Measurements from ENCODE around the gene CENPT.
"Not testable (repeated sequence)": the region's sequence is repeated elsewhere in the genome, so short reads cannot be mapped to it uniquely, and the experiment has no call there.

CENPT gene

DNA sequence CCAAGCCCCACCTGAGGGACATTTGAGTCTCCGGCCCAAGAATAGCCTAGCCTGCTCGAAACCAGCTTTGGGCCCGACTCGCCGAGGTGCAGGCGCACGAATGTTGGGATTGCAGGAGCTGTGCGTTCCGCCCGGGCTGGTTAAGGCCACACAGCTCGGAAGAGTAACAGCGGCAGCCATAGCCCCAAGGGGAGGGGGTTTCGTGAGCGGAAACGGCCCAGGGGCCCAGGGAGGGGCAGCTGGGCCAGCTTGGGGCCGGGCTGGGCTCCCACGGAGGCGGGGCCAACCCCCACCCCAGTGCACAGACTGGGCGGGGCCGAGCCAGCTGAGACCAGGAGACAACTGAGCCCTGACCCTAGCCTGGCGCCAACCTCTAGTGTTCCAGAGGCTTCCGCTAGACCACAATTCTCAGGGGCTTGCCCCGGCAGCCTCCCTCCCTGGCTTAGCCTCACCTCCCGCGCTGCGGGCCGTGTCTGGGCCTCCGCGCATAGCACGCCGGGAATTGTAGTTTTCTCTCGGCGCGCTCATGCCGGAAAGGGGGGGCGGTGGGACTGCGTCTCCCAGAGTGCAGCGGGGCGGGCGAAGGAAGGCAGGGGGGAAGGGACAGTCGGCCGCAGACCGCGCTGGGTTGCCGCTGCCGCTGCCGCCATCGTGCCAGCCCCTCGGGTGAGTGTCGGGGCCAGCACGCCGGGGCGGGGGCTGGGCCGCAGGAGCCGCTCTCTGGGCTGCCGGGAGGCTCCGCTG, 1.0 kb downstream of the CENPT start, which contains the start of gene NUTF2:
NUTF2 (plus strand) TSS at position 614 of the 744 bp plus-strand sequence. CDS start 18,198 bp downstream, outside the sequence.
- DNase-seq (ENCODE audit: low read depth in 2 of 3, low spot score in 2 of 3), result peak; percentile 88 to 92 (median 90)

- no peak for DNase-seq (ENCODE audit: low read depth in 2 of 3, low spot score in 2 of 3)
Observed at GRCh38 chr16:67846063-67846319, 1.5 kb downstream of the CENPT start.

- no peak for DNase-seq (ENCODE audit: low read depth in 2 of 3, low spot score in 2 of 3)
Observed at GRCh38 chr16:67845291-67846062, 2.0 kb downstream of the CENPT start.

GRCh38 chr16:67844497-67844896, 3.0 kb downstream of the CENPT start:
- DNase-seq (ENCODE audit: low read depth in 2 of 3, low spot score in 2 of 3), result no peak

DNA sequence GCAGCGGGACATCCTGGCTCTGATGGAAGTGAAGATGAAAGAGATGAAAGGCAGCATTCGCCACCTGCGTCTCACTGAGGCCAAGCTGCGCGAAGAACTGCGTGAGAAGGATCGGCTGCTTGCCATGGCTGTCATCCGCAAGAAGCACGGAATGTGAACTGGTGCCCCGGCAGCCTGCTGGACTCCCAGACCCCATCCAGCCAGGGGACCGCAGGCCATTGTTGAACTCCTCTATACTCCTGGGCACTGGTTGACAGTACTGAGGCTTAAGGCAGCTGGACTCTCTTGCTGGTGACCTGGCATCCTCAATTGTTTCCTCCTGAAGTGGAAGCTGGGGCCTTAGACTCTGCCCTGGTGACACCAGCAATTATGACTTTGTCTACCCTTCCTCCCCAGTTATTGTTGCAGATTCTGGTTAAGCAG, 4.1 kb downstream of the CENPT start:
- peak in 1 of 3 experiments; percentile 7 for DNase-seq (ENCODE audit: low read depth in 2 of 3, low spot score in 2 of 3)

- DNase-seq (ENCODE audit: low read depth in 2 of 3, low spot score in 2 of 3), result peak; percentile 37 to 42 (median 41)
Observed at GRCh38 chr16:67842509-67843342, 4.8 kb downstream of the CENPT start.

GRCh38 chr16:67841816-67842508, 5.5 kb downstream of the CENPT start, which contains the start of gene THAP11:
Gene THAP11, plus strand, starts transcription at chr16:67842320. Its CDS starts 235 bp downstream, at chr16:67842555.
- peak; percentile 84 to 90 (median 87) for DNase-seq (ENCODE audit: low read depth in 2 of 3, low spot score in 2 of 3)

DNA sequence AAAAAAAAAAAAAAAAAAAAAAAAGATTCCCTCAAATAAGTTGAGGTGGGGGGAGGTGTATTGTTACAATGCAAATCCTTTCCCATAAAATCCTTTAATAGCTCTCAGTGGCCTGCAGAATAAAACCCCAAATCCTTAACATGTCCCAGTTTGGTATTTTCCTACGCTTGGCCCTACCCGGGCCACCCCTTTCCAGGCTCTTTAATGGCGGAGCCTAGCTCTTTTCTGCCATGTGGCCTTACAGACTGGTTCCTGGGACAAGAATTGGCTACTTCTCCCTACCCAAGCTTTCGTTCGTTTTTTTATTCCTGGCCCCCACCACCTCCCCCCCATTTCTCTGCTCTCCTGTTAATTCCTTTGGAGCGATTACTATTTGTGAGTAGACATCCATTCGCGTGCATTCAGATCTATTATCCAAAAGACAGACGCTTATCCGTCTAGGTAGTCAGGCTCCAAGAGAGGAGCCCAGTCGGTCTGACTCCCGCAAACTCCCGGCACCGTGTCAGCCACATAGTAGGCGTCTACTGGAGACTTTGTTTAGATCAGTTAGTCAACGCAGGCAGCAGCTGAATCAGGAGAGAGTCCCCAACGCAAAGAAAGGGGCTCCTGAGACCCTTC, 6.2 kb downstream of the CENPT start:
- DNase-seq (ENCODE audit: low read depth in 2 of 3, low spot score in 2 of 3), result no peak

DNA sequence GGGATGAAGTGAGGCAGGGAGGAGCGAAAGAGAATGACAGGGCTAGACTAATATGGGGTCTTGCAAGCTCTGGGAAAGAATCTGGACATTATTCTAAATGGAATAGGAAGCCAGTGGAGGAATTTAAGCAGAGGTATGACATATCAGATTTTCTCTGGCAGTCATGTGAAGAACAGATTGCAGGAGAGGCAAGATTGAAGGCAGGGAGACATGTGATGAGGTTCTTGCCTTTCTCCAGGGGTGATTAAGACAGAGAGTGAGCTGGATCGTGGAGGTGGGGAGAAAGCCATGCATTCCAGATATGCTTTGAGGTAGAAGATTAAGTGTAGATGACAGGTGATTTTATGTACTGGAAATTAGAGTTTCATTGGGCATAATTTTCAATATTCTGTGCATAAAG, 9.7 kb downstream of the CENPT start:
- no peak for DNase-seq (ENCODE audit: low read depth in 2 of 3, low spot score in 2 of 3)

DNA sequence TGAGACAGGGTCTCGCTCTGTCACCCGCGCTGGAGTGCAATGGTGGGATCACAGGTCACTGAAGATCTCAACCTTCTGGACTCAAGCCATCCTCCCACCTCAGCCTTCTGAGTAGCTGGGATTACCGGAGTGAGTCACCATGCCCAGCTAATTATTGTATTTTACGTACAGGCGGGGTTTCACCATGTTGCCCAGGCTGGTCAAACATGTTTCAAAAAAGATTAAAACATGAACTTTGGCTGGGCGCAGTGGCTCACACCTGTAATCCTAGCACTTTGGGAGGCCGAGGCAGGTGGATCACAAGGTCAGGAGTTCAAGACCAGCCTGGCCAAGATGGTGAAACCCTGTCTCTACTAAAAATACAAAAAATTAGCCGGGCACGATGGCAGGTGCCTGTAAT, 10.3 kb downstream of the CENPT start:
- not testable (repeated sequence) for DNase-seq (ENCODE audit: low read depth in 2 of 3, low spot score in 2 of 3)

GRCh38 chr16:67834242-67834614, 13.3 kb downstream of the CENPT start:
- DNase-seq (ENCODE audit: low read depth in 2 of 3, low spot score in 2 of 3), result no peak

DNA sequence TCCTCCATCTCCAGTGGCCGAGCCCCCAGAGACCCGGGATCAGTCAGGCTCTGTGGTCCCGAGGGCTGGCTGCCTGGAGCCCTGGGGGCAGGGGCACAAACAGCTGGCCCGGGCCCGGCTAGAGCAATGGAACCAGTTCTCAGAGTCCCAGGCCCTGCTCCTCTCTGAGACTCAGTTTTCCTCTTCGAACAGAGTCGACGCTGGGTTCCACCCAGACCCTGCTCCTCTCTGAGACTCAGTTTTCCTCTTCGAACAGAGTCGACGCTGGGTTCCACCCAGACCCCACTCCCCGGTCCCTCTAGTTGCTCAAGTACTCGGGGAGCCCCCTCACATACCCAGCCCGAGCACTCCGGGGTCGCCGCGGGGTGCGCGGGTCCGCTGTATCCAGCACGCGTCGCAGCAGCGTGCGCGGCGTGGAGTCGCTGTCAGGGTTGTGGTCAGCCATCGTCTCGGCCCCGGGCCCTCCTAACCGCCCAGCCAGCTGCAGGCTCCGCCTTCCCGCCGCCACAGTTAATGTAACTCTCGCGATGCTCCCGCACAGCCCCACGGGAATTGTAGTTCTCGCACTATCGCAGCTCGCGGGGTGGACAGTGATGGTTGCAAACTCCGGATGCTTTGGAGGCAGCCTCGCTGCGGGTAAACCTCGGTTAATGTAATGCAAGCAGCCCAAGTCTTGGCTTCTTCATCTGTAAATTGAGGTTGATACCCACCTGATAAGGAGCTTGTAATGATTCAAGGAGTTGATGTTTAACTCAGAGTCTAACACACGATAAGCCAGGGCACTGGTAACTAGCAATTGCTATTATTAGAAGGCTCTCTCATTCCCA, 13.9 kb downstream of the CENPT start:
- peak; percentile 83 to 91 (median 86) for DNase-seq (ENCODE audit: low read depth in 2 of 3, low spot score in 2 of 3)

- DNase-seq (ENCODE audit: low read depth in 2 of 3, low spot score in 2 of 3), result no peak
Observed at GRCh38 chr16:67833030-67833414, 14.5 kb downstream of the CENPT start.

DNA sequence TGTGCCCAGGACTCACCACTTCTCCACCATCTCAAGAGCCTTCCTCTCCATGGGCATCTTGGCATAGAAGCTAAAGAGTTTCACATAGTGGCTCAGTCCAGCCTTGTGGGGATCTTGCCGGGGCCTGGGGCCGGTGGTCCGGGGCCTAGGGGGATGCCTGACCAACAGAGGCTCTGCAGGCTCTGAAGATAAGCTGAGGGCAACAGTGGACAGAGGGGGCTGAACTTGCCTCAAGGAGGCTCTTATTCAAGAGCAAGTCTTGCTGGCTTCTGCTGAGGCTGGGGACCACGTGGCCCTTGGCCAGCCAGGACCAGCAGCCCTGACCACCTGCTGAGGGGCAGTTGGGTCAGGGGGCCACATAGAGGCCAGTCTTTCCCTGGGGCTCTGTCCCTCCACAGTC, 18.8 kb downstream of the CENPT start:
- DNase-seq (ENCODE audit: low read depth in 2 of 3, low spot score in 2 of 3), result no peak

GRCh38 chr16:67825906-67826305, 21.6 kb downstream of the CENPT start:
- no peak for DNase-seq (ENCODE audit: low read depth in 2 of 3, low spot score in 2 of 3)

- no peak for DNase-seq (ENCODE audit: low read depth in 2 of 3, low spot score in 2 of 3)
Observed at GRCh38 chr16:67825119-67825518, 22.4 kb downstream of the CENPT start.

DNA sequence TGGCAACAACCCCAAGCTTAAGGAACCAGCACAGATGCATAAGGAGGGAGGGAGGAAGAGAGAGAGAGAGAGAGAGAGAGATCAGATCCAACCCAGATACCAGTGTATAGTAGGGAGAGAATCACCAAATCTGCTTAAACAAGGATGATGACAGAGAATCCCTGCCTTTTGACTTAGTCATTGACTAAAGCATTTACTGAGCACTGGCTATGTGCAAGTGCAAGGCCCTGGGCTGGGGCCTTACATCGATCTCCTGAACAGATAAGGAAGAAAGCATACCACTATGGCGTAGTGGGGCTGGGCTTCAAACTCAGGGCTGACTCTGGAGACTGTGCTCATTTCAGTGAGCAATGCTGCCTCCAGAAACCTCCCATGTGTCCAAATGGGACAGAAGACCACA, 25.0 kb downstream of the CENPT start:
- no peak for DNase-seq (ENCODE audit: low read depth in 2 of 3, low spot score in 2 of 3)

- DNase-seq (ENCODE audit: low read depth in 2 of 3, low spot score in 2 of 3), result no peak
Observed at GRCh38 chr16:67820608-67821259, 26.8 kb downstream of the CENPT start.

DNA sequence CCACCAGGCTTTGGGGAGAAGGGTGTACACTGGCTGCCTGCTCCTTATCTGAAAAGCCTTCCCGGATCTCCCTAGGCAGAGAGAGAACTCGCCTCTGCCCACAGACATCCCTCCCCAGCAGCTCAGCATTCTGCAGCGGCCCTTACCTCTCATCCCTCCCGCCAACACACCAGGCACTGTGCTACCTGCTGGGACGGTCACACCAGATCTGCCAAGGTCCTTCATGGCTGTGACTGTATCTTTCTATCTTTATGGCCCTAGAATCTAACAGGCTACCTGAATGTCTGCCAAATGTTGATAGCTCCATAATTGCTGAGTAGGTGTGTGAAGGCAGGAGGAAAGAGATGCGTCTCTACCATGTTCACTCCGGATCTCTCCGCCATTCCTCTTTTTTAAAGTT, 32.9 kb downstream of the CENPT start:
- no peak for DNase-seq (ENCODE audit: low read depth in 2 of 3, low spot score in 2 of 3)

All from activated CD8-positive, alpha-beta memory T cell treated with anti-CD3 and anti-CD28 coated beads for 48 hours (primary cell).